KMS-11 (cell line): ENCODE measurements around the gene FAM217B.

ENCODE experiments used
- H2AFZ ChIP-seq: fragments of 200-600 bp; sonication (generic); 2 replicates; pipeline ENCODE4 v1.6.1; 2016; ENCODE audit warnings: antibody characterized with exemption, mixed run types, low read depth
- H3K27ac ChIP-seq: fragments of 200-600 bp; sonication (generic); 2 replicates; pipeline ENCODE4 v1.6.1; 2016; ENCODE audit warnings: mild to moderate bottlenecking, mixed run types
- H3K27me3 ChIP-seq: fragments of 200-600 bp; sonication (generic); 2 replicates; pipeline ENCODE4 v1.6.1; 2017; ENCODE audit warnings: mild to moderate bottlenecking, low read depth, mixed run types, moderate library complexity; ENCODE audit not compliant: insufficient read depth
- H3K36me3 ChIP-seq: fragments of 200-600 bp; sonication (generic); 2 replicates; pipeline ENCODE4 v1.6.1; 2017; ENCODE audit warnings: mild to moderate bottlenecking, mixed run types; ENCODE audit not compliant: insufficient read depth
- H3K4me1 ChIP-seq: fragments of 200-600 bp; sonication (generic); 2 replicates; pipeline ENCODE4 v1.6.1; 2016; ENCODE audit warnings: mild to moderate bottlenecking, low read depth, mixed run types; ENCODE audit not compliant: poor library complexity, severe bottlenecking
- H3K4me2 ChIP-seq: fragments of 200-600 bp; sonication (generic); 2 replicates; pipeline ENCODE4 v1.7.0; 2016; ENCODE audit warnings: mild to moderate bottlenecking, mixed run types
- H3K4me3 ChIP-seq: fragments of 200-600 bp; sonication (generic); IDR thresholded peaks from 2 replicates; pipeline ENCODE4 v1.6.1; 2017; ENCODE audit warnings: low read depth, low read length, mixed read lengths; ENCODE audit not compliant: insufficient read depth
- H3K79me2 ChIP-seq: fragments of 200-600 bp; sonication (generic); 2 replicates; pipeline ENCODE4 v1.6.1; 2016; ENCODE audit warnings: low read depth, mixed run types; ENCODE audit not compliant: insufficient read depth
- H3K9ac ChIP-seq: fragments of 200-600 bp; sonication (generic); 2 replicates; pipeline ENCODE4 v1.6.1; 2016; ENCODE audit warnings: mild to moderate bottlenecking, mixed run types
- H4K20me1 ChIP-seq: fragments of 200-600 bp; sonication (generic); 2 replicates; pipeline ENCODE4 v1.6.1; 2016; ENCODE audit warnings: mild to moderate bottlenecking, mixed run types; ENCODE audit not compliant: insufficient read depth
- CTCF ChIP-seq: fragments of 200-600 bp; sonication (generic); conservative IDR thresholded peaks from 2 replicates; pipeline ENCODE4 v1.6.1; 2017; ENCODE audit warnings: low read depth, mild to moderate bottlenecking, antibody characterized with exemption, low read length, moderate library complexity, mixed read lengths

The FAM217B gene

GRCh38 chr20:59992526-59993084 lies 52.4 kb downstream of the FAM217B start:
- no peak overlapping the region for H2AFZ ChIP-seq
- no peak for TF ChIP-seq CTCF
- H3K36me3 ChIP-seq = no peaks in the 10 kb centered on the region
- no peaks in the 10 kb centered on the region for H3K4me1 ChIP-seq
- no peaks in the 10 kb centered on the region for H3K79me2 ChIP-seq
- no peak overlapping the region for H3K27ac ChIP-seq
- H3K4me2 ChIP-seq = no peak overlapping the region
- H4K20me1 ChIP-seq = no peaks in the 10 kb centered on the region
- H3K9ac ChIP-seq = no peak overlapping the region
- no peak overlapping the region for H3K4me3 ChIP-seq
- H3K27me3 ChIP-seq = no peaks in the 10 kb centered on the region

GRCh38 chr20:59993736-59994430 lies 53.7 kb downstream of the FAM217B start:
- Histone ChIP-seq H3K4me1 (no peaks in the 10 kb centered on the region), H3K4me3 (no peak overlapping the region), H2AFZ (no peak overlapping the region), H3K36me3 (no peaks in the 10 kb centered on the region), H4K20me1 (no peaks in the 10 kb centered on the region), H3K9ac (no peak overlapping the region), H3K79me2 (no peaks in the 10 kb centered on the region), H3K27ac (no peak overlapping the region), H3K4me2 (no peak overlapping the region), H3K27me3 (no peaks in the 10 kb centered on the region)
- TF ChIP-seq CTCF = no peak

GRCh38 chr20:59994697-59995122 lies 54.5 kb downstream of the FAM217B start:
- Histone ChIP-seq H3K4me2 (no peak overlapping the region), H3K4me1 (no peaks in the 10 kb centered on the region), H3K9ac (no peak overlapping the region), H3K36me3 (no peaks in the 10 kb centered on the region), H3K27ac (no peak overlapping the region), H2AFZ (no peak overlapping the region), H3K79me2 (no peaks in the 10 kb centered on the region), H4K20me1 (no peaks in the 10 kb centered on the region), H3K4me3 (no peak overlapping the region), H3K27me3 (no peaks in the 10 kb centered on the region)
- no peak for TF ChIP-seq CTCF

- Histone ChIP-seq H3K4me1 (no peaks in the 10 kb centered on the region), H3K9ac (no peak overlapping the region), H3K79me2 (no peaks in the 10 kb centered on the region), H3K36me3 (no peaks in the 10 kb centered on the region), H3K4me2 (no peak overlapping the region), H2AFZ (no peak overlapping the region), H3K4me3 (no peak overlapping the region), H3K27me3 (no peaks in the 10 kb centered on the region), H4K20me1 (no peaks in the 10 kb centered on the region), H3K27ac (no peak overlapping the region)
- TF ChIP-seq CTCF = no peak
These were observed 55.9 kb downstream of the FAM217B start for GRCh38 chr20:59996108-59996507.
